Kidney (tissue), 22 donors: ENCODE results near the gene PCYT1A. TPM values are rescaled to one million over a fixed set of nuclear protein-coding genes. Genes with fewer than 3 reads are reported as not detected.

ENCODE experiments used
- DNase-seq, 5 donors: peaks; one replicate each; pipeline ENCODE4 v3.0.0-alpha.2; 2013 to 2020
- FAIRE-seq: peaks from 2 replicates; lab custom pipeline; 2012; peaks lifted over from hg19 to GRCh38; lab: Jason Lieb, UNC
- H3K27ac ChIP-seq, 2 donors: one replicate each; pipeline ENCODE4 v1.7.0; 2013; ENCODE audit warnings: low read depth in 2 of 2, low read length in 2 of 2, inconsistent platforms in 1 of 2
- H3K27me3 ChIP-seq: one replicate; pipeline ENCODE4 v1.7.1; 2013; ENCODE audit warnings: low read length, inconsistent platforms; ENCODE audit not compliant: control insufficient read depth, insufficient read depth
- H3K36me3 ChIP-seq, 3 donors: one replicate each; pipeline versions ENCODE4 v1.7.0 to v1.7.1; 2013; ENCODE audit warnings: low read length in 3 of 3, control low read depth in 1 of 3, inconsistent platforms in 1 of 3; ENCODE audit not compliant: insufficient read depth in 3 of 3, control insufficient read depth in 2 of 3
- H3K4me1 ChIP-seq, 3 donors: one replicate each; pipeline versions ENCODE4 v1.7.0 to v1.7.1; 2013; ENCODE audit warnings: low read length in 3 of 3, inconsistent platforms in 1 of 3, low read depth in 1 of 3; ENCODE audit not compliant: control insufficient read depth in 2 of 3, insufficient read depth in 2 of 3
- H3K4me3 ChIP-seq, 3 donors: one replicate each; pipeline versions ENCODE4 v1.7.0 to v1.8.1; 2013; ENCODE audit warnings: low read length in 3 of 3, control low read depth in 1 of 3, inconsistent platforms in 1 of 3
- H3K9ac ChIP-seq, 3 donors: one replicate each; pipeline versions ENCODE4 v1.7.0 to v1.7.1; 2013; ENCODE audit warnings: low read length in 3 of 3, control low read depth in 1 of 3, inconsistent platforms in 1 of 3
- H3K9me3 ChIP-seq, 3 donors: one replicate each; pipeline versions ENCODE4 v1.7.0 to v1.7.1; 2013; ENCODE audit warnings: low read length in 3 of 3, control low read depth in 1 of 3, inconsistent platforms in 1 of 3; ENCODE audit not compliant: control insufficient read depth in 2 of 3, insufficient read depth in 1 of 3
- intact Hi-C: fragments of 100-400 bp; cut with DNase I; formaldehyde crosslinking; loops from one replicate; pipeline ENCODE4 v1.11.1; 2022
- long read RNA-seq, 10 donors: library from polyadenylated mRNA in 1 of 10; unstranded in 1 of 10; transcript quantifications; one replicate each; pipeline ENCODE4 v2.0.0 and lab custom pipeline, GENCODE V29; 2021 to 2026
- polyA plus RNA-seq: library from polyadenylated mRNA; stranded (reverse); fragments of 350-450 nt; fragmentation: Illumina TruSeq; extraction: RNeasy Lipid Tissue Mini Kit (QIAGEN cat#74804); gene quantifications from one replicate; pipeline ENCODE4 v1.2.3, GENCODE V29; 2014; ENCODE audit warnings: low read depth, low replicate concordance; ENCODE audit not compliant: insufficient read depth
- total RNA-seq: library from RNA; stranded (reverse); fragmentation: NEBNext Ultra II Directional; extraction: Animal tissue kit (Norgen Biotek cat#: 25700); gene quantifications from one replicate; pipeline ENCODE4 v1.2.1, GENCODE V29; 2021
- TF ChIP-seq, protein P1 (sequence below): IDR thresholded peaks from 3 replicates; pipeline ENCODE4 v1.5.1; 2012; ENCODE audit warnings: mild to moderate bottlenecking, moderate library complexity, borderline replicate concordance; ENCODE audit not compliant: insufficient read depth; ENCODE audit errors: extremely low read depth
- donor health status: control.
- donor health status: control.
- donor health status: control.
- donor health status: control.
- donor health status: control.
- donor health status: DM: yes; HTN: yes; CAD: no.
- donor health status: Normal renal cell carcinoma (clear cell type).

Gene PCYT1A
- total RNA-seq (57.6 TPM), polyA plus RNA-seq (19.6 TPM)
- long read RNA-seq, donor 1, partial matches to known transcripts: 5 of 8 reads
- long read RNA-seq, donor 1, other reads (novel, unspliced or antisense): 0 of 8 reads
- long read RNA-seq, donor 2, partial matches to known transcripts: 0 of 5 reads
- long read RNA-seq, donor 2, other reads (novel, unspliced or antisense): 0 of 5 reads
- long read RNA-seq, donor 3, partial matches to known transcripts: 0 of 7 reads
- long read RNA-seq, donor 3, other reads (novel, unspliced or antisense): 0 of 7 reads
- long read RNA-seq, donor 4, partial matches to known transcripts: 0 of 5 reads
- long read RNA-seq, donor 4, other reads (novel, unspliced or antisense): 0 of 5 reads
- long read RNA-seq, donor 5, partial matches to known transcripts: 0 of 1 reads
- long read RNA-seq, donor 5, other reads (novel, unspliced or antisense): 0 of 1 reads
- long read RNA-seq, donor 6, transcript PCYT1A-206 (9 exons, 1,482 nt): major isoform, 5 of 7 reads
- long read RNA-seq, donor 6, partial matches to known transcripts: 0 of 7 reads
- long read RNA-seq, donor 6, other reads (novel, unspliced or antisense): 0 of 7 reads
- long read RNA-seq, donor 7, partial matches to known transcripts: 4 of 60 reads
- long read RNA-seq, donor 7, other reads (novel, unspliced or antisense): 54 of 60 reads
- long read RNA-seq, donor 8, partial matches to known transcripts: 0 of 4 reads
- long read RNA-seq, donor 8, other reads (novel, unspliced or antisense): 0 of 4 reads
- long read RNA-seq, donor 9, partial matches to known transcripts: 0 of 1 reads
- long read RNA-seq, donor 9, other reads (novel, unspliced or antisense): 0 of 1 reads
- long read RNA-seq, donor 10, partial matches to known transcripts: 0 of 4 reads
- long read RNA-seq, donor 10, other reads (novel, unspliced or antisense): 0 of 4 reads

- H3K36me3 ChIP-seq: no peaks in the 10 kb centered on the region
- peak within 1 kb of the TSS; percentile 88 to 99 (median 98) for H3K9ac ChIP-seq
- DNase-seq (peak; percentile 94 to 98 (median 96)), FAIRE-seq (no peak)
- no peaks in the 10 kb centered on the region for H3K27me3 ChIP-seq
- intact Hi-C loops: no loop called here
- no peaks in the 10 kb centered on the region for H3K9me3 ChIP-seq
- peak within 1 kb of the TSS; percentile 89 to 91 for H3K27ac ChIP-seq
- peaks cover 0 to 10% (median 4%) of the 10 kb centered on the region in 3 donors for H3K4me1 ChIP-seq
- TF ChIP-seq, protein P1, sequence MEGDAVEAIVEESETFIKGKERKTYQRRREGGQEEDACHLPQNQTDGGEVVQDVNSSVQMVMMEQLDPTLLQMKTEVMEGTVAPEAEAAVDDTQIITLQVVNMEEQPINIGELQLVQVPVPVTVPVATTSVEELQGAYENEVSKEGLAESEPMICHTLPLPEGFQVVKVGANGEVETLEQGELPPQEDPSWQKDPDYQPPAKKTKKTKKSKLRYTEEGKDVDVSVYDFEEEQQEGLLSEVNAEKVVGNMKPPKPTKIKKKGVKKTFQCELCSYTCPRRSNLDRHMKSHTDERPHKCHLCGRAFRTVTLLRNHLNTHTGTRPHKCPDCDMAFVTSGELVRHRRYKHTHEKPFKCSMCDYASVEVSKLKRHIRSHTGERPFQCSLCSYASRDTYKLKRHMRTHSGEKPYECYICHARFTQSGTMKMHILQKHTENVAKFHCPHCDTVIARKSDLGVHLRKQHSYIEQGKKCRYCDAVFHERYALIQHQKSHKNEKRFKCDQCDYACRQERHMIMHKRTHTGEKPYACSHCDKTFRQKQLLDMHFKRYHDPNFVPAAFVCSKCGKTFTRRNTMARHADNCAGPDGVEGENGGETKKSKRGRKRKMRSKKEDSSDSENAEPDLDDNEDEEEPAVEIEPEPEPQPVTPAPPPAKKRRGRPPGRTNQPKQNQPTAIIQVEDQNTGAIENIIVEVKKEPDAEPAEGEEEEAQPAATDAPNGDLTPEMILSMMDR: no peak
- H3K4me3 ChIP-seq: peak within 1 kb of the TSS; percentile 89 to 99 (median 97)
Observed at GRCh38 chr3:196287440-196288140, at the start of gene PCYT1A. Gene PCYT1A, minus strand, starts transcription at chr3:196287726. Its CDS starts 17,195 bp downstream, at chr3:196270531.

DNA sequence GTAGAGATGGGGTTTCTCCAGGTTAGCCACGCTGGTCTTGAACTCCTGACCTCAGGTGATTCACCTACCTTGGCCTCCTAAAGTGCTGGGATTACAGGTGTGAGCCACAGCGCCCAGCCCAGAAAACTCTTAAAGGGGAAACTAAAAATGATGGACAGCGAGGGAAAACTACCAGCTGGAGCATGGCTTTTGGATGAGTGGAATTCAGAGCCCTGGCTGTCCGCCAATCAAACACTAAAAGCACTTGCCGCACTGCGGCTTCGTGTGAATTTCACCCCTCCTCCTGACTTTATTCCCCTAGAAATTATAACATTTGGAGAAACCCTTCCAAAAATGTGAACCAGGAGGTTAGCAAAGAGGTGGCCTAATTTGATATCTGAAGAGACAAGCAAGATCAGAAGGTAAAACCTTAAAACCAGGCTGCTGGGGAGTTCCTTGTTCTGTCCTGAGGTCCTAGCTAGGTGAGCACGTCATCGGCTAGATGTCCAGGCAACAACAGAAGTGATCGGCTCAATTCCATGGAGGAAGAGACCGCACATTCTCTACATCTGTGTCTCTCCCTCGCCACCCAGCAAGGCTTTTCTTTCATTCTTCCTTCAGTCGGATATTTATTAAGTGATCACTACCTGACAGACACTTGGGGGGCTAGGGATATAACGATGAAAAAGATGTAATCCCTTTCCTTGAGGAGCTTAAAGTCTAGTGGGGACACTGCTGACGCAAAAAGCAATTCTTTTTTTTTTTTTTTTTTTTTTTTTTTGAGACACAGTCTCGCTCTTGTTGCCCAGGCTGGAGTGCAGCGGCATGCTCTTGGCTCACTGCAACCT lies 49.0 kb upstream of the PCYT1A start:
- Histone ChIP-seq H3K4me3 (no peak overlapping the region), H3K9ac (no peak overlapping the region), H3K27me3 (no peaks in the 10 kb centered on the region), H3K9me3 (no peaks in the 10 kb centered on the region), H3K4me1 (no peaks in the 10 kb centered on the region), H3K27ac (no peak overlapping the region), H3K36me3 (no peaks in the 10 kb centered on the region)
- TF ChIP-seq, protein P1: no peak
- intact Hi-C loops: no loop called here
- FAIRE-seq (no peak), DNase-seq (no peak)

- intact Hi-C loops: no loop called here
- Histone ChIP-seq H3K9ac (no peak overlapping the region), H3K36me3 (no peaks in the 10 kb centered on the region), H3K4me1 (no peaks in the 10 kb centered on the region), H3K27me3 (no peaks in the 10 kb centered on the region), H3K9me3 (no peaks in the 10 kb centered on the region), H3K4me3 (no peak overlapping the region), H3K27ac (no peak overlapping the region)
- DNase-seq (no peak), FAIRE-seq (no peak)
- TF ChIP-seq, protein P1: no peak
Observed at GRCh38 chr3:196335503-196335948, 48.0 kb upstream of the PCYT1A start.
